ENCODE results near the gene ARHGAP24. TPM values are rescaled to one million over a fixed set of nuclear protein-coding genes. Genes with fewer than 3 reads are reported as not detected.

Gene ARHGAP24
- total and polyA plus RNA-seq, 4 donors = 1.8 to 15.2 (median 3.3) TPM

DNA sequence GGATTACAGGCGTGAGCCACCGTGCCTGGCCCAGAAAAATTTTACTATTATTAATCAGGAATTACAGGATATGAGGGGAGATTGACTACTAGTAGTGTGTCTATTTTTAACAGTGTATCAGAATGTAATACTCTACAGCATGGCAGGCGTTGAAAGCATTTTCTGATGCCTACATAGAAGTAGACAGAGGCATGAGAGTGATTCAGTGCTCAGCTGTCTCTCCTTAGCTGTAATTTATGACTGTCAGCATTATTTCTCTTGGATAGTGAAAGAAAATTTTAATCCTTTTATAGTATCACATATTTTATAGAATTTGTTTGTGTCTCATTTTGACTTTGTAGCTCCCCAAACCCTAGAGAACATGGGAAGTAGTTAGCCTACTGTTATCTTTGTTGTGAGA, 20.7 kb downstream of the ARHGAP24 start:
- no peak overlapping the region for H3K27ac ChIP-seq (ENCODE audit: low read depth in 1 of 2, low read length in 2 of 2)
- H3K27me3 ChIP-seq (ENCODE audit: control insufficient read depth in 4 of 4, insufficient read depth in 4 of 4, low read length in 3 of 4) = no peaks in the 10 kb centered on the region
- no peaks in the 10 kb centered on the region for H3K36me3 ChIP-seq (ENCODE audit: control insufficient read depth in 4 of 4, insufficient read depth in 3 of 4, low read depth in 1 of 4, low read length in 3 of 4)
- H3K9ac ChIP-seq (ENCODE audit: low read depth in 1 of 2, low read length in 2 of 2) = no peak overlapping the region
- H3K4me3 ChIP-seq (ENCODE audit: low read depth in 1 of 3, low read length in 3 of 3) = no peak overlapping the region
- DNase-seq (ENCODE audit: low spot score) = no peak
- no peaks in the 10 kb centered on the region for H3K9me3 ChIP-seq (ENCODE audit: control insufficient read depth in 4 of 4, low read length in 3 of 4)
- 88% methylated on average over 3 of the region's 3 CpGs for WGBS
- no peaks in the 10 kb centered on the region for H3K4me1 ChIP-seq (ENCODE audit: control insufficient read depth in 4 of 4, insufficient read depth in 4 of 4, low read length in 3 of 4)
- TF ChIP-seq HNF4G (IDR thresholded peaks at IDR 0.05) = no peak
- no peak for TF ChIP-seq YY1 (IDR thresholded peaks at IDR 0.05)
- TF ChIP-seq NR2F2 (IDR thresholded peaks at IDR 0.05) = no peak
- no peak for TF ChIP-seq EGR1 (IDR thresholded peaks at IDR 0.05; ENCODE audit: low read depth in 2 of 2)
- no peak for TF ChIP-seq JUND (IDR thresholded peaks at IDR 0.05)
- TF ChIP-seq, protein P1, sequence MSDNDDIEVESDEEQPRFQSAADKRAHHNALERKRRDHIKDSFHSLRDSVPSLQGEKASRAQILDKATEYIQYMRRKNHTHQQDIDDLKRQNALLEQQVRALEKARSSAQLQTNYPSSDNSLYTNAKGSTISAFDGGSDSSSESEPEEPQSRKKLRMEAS (IDR thresholded peaks at IDR 0.05) = no peak
- TF ChIP-seq SP1 (IDR thresholded peaks at IDR 0.05) = no peak
- TF ChIP-seq FOXA2 (IDR thresholded peaks at IDR 0.05) = no peak
- TF ChIP-seq, protein P2, sequence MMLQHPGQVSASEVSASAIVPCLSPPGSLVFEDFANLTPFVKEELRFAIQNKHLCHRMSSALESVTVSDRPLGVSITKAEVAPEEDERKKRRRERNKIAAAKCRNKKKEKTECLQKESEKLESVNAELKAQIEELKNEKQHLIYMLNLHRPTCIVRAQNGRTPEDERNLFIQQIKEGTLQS (IDR thresholded peaks at IDR 0.05) = no peak
- no peak for TF ChIP-seq FOXA1 (IDR thresholded peaks at IDR 0.05)
- no peak for TF ChIP-seq HNF4A (conservative IDR thresholded peaks at IDR 0.05)
- TF ChIP-seq, protein P3, sequence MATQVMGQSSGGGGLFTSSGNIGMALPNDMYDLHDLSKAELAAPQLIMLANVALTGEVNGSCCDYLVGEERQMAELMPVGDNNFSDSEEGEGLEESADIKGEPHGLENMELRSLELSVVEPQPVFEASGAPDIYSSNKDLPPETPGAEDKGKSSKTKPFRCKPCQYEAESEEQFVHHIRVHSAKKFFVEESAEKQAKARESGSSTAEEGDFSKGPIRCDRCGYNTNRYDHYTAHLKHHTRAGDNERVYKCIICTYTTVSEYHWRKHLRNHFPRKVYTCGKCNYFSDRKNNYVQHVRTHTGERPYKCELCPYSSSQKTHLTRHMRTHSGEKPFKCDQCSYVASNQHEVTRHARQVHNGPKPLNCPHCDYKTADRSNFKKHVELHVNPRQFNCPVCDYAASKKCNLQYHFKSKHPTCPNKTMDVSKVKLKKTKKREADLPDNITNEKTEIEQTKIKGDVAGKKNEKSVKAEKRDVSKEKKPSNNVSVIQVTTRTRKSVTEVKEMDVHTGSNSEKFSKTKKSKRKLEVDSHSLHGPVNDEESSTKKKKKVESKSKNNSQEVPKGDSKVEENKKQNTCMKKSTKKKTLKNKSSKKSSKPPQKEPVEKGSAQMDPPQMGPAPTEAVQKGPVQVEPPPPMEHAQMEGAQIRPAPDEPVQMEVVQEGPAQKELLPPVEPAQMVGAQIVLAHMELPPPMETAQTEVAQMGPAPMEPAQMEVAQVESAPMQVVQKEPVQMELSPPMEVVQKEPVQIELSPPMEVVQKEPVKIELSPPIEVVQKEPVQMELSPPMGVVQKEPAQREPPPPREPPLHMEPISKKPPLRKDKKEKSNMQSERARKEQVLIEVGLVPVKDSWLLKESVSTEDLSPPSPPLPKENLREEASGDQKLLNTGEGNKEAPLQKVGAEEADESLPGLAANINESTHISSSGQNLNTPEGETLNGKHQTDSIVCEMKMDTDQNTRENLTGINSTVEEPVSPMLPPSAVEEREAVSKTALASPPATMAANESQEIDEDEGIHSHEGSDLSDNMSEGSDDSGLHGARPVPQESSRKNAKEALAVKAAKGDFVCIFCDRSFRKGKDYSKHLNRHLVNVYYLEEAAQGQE (IDR thresholded peaks at IDR 0.05) = no peak
- no peak for TF ChIP-seq RAD21 (IDR thresholded peaks at IDR 0.05)
- TF ChIP-seq, protein P4, sequence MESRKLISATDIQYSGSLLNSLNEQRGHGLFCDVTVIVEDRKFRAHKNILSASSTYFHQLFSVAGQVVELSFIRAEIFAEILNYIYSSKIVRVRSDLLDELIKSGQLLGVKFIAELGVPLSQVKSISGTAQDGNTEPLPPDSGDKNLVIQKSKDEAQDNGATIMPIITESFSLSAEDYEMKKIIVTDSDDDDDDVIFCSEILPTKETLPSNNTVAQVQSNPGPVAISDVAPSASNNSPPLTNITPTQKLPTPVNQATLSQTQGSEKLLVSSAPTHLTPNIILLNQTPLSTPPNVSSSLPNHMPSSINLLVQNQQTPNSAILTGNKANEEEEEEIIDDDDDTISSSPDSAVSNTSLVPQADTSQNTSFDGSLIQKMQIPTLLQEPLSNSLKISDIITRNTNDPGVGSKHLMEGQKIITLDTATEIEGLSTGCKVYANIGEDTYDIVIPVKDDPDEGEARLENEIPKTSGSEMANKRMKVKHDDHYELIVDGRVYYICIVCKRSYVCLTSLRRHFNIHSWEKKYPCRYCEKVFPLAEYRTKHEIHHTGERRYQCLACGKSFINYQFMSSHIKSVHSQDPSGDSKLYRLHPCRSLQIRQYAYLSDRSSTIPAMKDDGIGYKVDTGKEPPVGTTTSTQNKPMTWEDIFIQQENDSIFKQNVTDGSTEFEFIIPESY (IDR thresholded peaks at IDR 0.05) = no peak
- TF ChIP-seq TAF1 (conservative IDR thresholded peaks at IDR 0.05) = no peak
- TF ChIP-seq RXRA (IDR thresholded peaks at IDR 0.05) = no peak
- TF ChIP-seq, protein P5, sequence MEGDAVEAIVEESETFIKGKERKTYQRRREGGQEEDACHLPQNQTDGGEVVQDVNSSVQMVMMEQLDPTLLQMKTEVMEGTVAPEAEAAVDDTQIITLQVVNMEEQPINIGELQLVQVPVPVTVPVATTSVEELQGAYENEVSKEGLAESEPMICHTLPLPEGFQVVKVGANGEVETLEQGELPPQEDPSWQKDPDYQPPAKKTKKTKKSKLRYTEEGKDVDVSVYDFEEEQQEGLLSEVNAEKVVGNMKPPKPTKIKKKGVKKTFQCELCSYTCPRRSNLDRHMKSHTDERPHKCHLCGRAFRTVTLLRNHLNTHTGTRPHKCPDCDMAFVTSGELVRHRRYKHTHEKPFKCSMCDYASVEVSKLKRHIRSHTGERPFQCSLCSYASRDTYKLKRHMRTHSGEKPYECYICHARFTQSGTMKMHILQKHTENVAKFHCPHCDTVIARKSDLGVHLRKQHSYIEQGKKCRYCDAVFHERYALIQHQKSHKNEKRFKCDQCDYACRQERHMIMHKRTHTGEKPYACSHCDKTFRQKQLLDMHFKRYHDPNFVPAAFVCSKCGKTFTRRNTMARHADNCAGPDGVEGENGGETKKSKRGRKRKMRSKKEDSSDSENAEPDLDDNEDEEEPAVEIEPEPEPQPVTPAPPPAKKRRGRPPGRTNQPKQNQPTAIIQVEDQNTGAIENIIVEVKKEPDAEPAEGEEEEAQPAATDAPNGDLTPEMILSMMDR (IDR thresholded peaks at IDR 0.05; ENCODE audit: low read depth, low read length, missing input control) = no peak

All from liver (tissue), 9 donors.